Left ventricle myocardium inferior (tissue), 1 donor: Measurements from ENCODE around the gene RPH3AL. TPM values are rescaled to one million over a fixed set of nuclear protein-coding genes. Genes with fewer than 3 reads are reported as not detected.

Experiments used
- DNase-seq: peaks from one replicate; pipeline ENCODE4 v3.0.0-alpha.2; 2020
- H3K27ac ChIP-seq: fragments of 200-600 bp; replicated peaks from 2 replicates; pipeline ENCODE4 v1.8.0; 2021
- H3K27me3 ChIP-seq: fragments of 200-600 bp; 2 replicates; pipeline ENCODE4 v1.8.0; 2021; ENCODE audit warnings: low read depth
- H3K36me3 ChIP-seq: fragments of 200-600 bp; 2 replicates; pipeline ENCODE4 v1.8.0; 2021
- H3K4me1 ChIP-seq: fragments of 200-600 bp; 2 replicates; pipeline ENCODE4 v1.8.0; 2021
- H3K4me3 ChIP-seq: fragments of 200-600 bp; 2 replicates; pipeline ENCODE4 v1.8.0; 2021; ENCODE audit warnings: mild to moderate bottlenecking, moderate library complexity
- H3K9me3 ChIP-seq: fragments of 200-600 bp; replicated peaks from 2 replicates; pipeline ENCODE4 v1.8.0; 2021
- intact Hi-C: fragments of 100-400 bp; cut with micrococcal nuclease; formaldehyde crosslinking; loops from one replicate; pipeline ENCODE4 v1.11.0; 2022
- total RNA-seq: library from RNA; stranded (reverse); fragmentation: NEBNext Ultra II Directional; extraction: Animal tissue kit (Norgen Biotek cat#: 25700); gene quantifications from one replicate; pipeline ENCODE4 v1.2.1, GENCODE V29; 2021
- TF ChIP-seq, protein P1 (sequence below): fragments of 200-600 bp; IDR thresholded peaks from 2 replicates; pipeline ENCODE4 v1.8.0; 2021; ENCODE audit warnings: antibody characterized with exemption, mild to moderate bottlenecking, borderline replicate concordance
- donor health status: DM: no; HTN: yes; CAD: no; lungs with severe emphysema.

The RPH3AL gene
- total RNA-seq, 1 donor from 2014 or later: 4.0 TPM

DNA sequence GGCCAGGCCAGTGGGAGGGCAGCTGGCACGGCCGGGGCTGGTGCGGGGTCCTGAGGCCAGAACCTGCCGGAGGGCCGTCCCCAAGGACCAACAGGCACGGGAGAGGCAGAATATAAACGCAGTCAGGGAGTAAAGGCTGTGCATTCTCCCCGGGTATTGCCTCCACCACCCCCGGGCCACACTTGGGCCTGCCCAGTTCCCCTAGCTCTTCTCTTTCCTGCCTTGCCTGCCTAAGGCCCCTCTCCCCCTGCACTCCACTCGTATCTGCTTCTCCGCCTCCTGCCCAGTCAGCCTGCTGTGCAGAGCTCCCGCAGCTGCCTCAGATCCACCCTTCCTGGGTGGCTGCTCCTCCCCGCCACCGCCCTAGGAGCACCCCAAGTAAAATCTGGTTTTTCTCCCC, 5.0 kb upstream of the RPH3AL start:
- peaks cover 3% of the 10 kb centered on the region for H3K27me3 ChIP-seq
- no peak for DNase-seq
- H3K4me3 ChIP-seq: no peak overlapping the region
- H3K36me3 ChIP-seq: no peaks in the 10 kb centered on the region
- no peaks in the 10 kb centered on the region for H3K9me3 ChIP-seq
- TF ChIP-seq, protein P1, sequence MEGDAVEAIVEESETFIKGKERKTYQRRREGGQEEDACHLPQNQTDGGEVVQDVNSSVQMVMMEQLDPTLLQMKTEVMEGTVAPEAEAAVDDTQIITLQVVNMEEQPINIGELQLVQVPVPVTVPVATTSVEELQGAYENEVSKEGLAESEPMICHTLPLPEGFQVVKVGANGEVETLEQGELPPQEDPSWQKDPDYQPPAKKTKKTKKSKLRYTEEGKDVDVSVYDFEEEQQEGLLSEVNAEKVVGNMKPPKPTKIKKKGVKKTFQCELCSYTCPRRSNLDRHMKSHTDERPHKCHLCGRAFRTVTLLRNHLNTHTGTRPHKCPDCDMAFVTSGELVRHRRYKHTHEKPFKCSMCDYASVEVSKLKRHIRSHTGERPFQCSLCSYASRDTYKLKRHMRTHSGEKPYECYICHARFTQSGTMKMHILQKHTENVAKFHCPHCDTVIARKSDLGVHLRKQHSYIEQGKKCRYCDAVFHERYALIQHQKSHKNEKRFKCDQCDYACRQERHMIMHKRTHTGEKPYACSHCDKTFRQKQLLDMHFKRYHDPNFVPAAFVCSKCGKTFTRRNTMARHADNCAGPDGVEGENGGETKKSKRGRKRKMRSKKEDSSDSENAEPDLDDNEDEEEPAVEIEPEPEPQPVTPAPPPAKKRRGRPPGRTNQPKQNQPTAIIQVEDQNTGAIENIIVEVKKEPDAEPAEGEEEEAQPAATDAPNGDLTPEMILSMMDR: no peak
- intact Hi-C loops: no loop called here
- no peak overlapping the region for H3K27ac ChIP-seq
- peaks cover 21% of the 10 kb centered on the region for H3K4me1 ChIP-seq

DNA sequence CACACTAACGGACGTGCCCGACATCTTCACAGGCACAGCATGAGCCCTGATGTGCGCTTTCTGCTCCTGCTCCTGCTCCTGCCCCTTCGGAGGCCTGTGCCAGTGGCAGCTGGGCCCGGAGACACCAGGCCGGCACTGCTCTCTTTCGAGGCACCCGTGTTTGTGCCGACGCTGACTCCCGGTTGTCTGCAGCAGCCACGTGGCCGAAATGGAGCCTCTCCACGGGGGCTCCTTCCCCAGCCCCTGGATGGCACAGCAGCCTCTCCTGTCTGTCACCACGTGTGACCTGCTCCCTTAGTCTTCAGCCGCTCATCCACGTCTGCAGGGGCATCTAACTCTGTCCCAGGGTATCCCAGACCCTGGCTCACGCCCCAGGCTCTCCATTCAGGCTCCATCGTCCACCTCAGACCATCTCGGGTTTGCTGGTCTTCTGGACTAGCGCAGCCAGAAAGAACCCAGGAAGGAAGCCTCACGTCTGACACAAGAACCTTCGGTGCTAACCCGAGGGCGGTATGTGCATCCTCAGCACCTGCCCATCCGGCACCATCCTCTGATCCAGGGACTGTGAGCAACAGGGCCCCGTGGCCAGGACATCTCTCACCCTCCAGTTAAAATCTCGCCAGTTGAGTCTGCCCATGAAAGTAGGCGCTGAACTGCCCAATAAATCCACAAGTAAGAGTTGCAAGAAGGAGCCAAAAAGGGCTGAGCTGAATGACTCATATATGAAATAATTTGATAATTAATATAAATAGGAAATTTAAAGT, 4.2 kb upstream of the RPH3AL start:
- H3K27me3 ChIP-seq: peaks cover 3% of the 10 kb centered on the region
- no peak overlapping the region for H3K4me3 ChIP-seq
- no peak overlapping the region for H3K27ac ChIP-seq
- H3K4me1 ChIP-seq: peaks cover 29% of the 10 kb centered on the region
- TF ChIP-seq, protein P1: no peak
- no peak for DNase-seq
- intact Hi-C loops: no loop called here
- H3K36me3 ChIP-seq: no peaks in the 10 kb centered on the region
- H3K9me3 ChIP-seq: no peaks in the 10 kb centered on the region

DNA sequence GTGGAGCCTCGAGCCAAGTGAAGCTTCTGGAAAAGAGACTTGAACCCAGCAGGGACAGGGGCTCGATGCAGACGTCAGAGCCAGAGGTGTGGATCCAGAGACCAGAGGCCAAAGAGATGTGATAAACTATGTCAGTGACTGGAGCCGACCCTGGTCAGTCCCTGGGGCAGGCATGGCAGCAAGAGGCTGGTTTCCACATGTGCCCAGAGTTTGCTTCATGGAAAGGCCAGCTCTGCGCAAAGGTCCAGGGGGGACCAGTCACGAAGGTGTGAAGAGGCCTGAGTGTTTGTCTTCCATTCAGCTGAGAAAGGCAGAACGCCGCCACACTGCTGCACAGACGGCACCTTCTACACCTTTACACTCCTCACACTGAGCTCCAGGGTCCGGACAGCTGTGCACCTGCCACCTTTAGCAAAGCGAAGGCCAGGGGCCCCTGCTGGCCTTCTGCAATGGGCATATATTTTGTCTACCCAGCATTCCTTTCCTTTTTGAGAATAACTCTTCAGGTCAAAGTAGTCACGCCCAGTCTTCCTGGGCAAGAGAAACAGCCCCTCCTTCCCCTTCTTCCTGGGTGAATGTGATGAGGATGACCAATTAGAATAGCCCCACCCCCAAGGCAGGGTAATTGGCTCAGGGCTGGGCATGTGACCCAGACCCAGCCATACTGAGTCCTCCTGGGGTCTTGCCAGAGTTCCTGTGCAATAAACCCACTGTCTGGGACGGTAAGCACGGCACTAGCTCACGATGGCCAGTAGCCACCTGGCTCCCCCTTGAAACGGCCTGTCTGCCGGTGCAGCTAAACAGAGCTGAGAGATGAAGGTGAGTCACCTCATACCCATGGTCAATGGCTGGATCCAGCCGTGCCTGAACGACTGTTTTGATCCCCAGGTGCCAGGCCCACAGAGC, 2.3 kb upstream of the RPH3AL start:
- Histone ChIP-seq H3K9me3 (no peaks in the 10 kb centered on the region), H3K4me1 (peaks cover 46% of the 10 kb centered on the region), H3K36me3 (no peaks in the 10 kb centered on the region), H3K4me3 (no peak overlapping the region), H3K27me3 (peaks cover 3% of the 10 kb centered on the region), H3K27ac (no peak overlapping the region)
- intact Hi-C loops: no loop called here
- DNase-seq: no peak
- TF ChIP-seq, protein P1: no peak

- TF ChIP-seq, protein P1: no peak
- H3K4me1 ChIP-seq: peaks cover 57% of the 10 kb centered on the region
- H3K4me3 ChIP-seq: no peak overlapping the region
- peak overlapping the region; percentile 91 for H3K27ac ChIP-seq
- peaks cover 3% of the 10 kb centered on the region for H3K27me3 ChIP-seq
- no peaks in the 10 kb centered on the region for H3K9me3 ChIP-seq
- H3K36me3 ChIP-seq: no peaks in the 10 kb centered on the region
- intact Hi-C loops: no loop called here
- no peak for DNase-seq
Observed at GRCh38 chr17:353838-354234, 1.2 kb upstream of the RPH3AL start.

DNA sequence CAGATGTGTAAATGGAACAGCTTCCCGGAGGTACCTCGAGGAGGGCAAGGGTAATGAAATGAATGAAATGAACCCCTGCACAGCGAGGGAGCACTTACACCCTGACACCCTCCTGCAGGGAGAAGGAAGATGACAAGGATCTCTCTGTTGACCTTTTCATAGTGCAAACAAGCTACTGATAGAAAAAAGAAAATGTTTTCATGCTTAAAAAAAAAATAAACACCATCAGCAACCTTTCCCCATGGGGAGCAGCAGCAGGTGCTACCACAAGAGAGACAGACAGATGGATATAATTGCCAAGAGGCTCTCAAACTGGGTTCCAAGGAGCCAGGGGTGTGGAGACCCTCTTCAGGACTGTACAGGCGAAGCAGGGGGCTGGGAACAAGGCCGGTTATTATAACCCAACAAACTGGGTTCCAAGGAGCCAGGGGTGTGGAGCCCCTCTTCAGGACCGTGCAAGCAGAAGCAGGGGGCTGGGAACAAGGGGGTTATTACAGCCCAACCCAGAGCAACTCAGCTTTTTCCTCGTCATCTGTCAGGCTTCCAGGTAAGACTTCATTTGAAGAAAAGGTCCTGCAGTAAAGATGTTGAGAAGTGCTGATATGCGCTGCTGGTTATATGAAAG, 718 bp upstream of the RPH3AL start:
- no peak overlapping the region for H3K4me3 ChIP-seq
- no peak for DNase-seq
- intact Hi-C loops: no loop called here
- H3K36me3 ChIP-seq: no peaks in the 10 kb centered on the region
- no peaks in the 10 kb centered on the region for H3K9me3 ChIP-seq
- no peaks in the 10 kb centered on the region for H3K27me3 ChIP-seq
- H3K27ac ChIP-seq: peak overlapping the region; percentile 91
- TF ChIP-seq, protein P1: no peak
- peaks cover 62% of the 10 kb centered on the region for H3K4me1 ChIP-seq
